OCI-LY7 (cell line): Measurements from ENCODE around the gene DHCR7.

ENCODE experiments used
- CTCF ChIP-seq: fragments of 200-600 bp; sonication (generic); conservative IDR thresholded peaks from 2 replicates; pipeline ENCODE4 v1.5.1; 2014; ENCODE audit warnings: mild to moderate bottlenecking, antibody characterized with exemption, low read length, moderate library complexity, mixed read lengths
- EZH2phosphoT487 ChIP-seq: fragments of 200-600 bp; sonication (generic); IDR thresholded peaks from 2 replicates; pipeline ENCODE4 v1.6.1; 2018; ENCODE audit warnings: low read depth, borderline replicate concordance, mild to moderate bottlenecking, mixed run types, antibody characterized with exemption, low read length, moderate library complexity, mixed read lengths

GRCh38 chr11:71438650-71439049 lies 9.5 kb downstream of the DHCR7 start:
- TF ChIP-seq CTCF (no peak), EZH2phosphoT487 (no peak)
